ENCODE results near the gene TENM4.

TENM4 gene

DNA sequence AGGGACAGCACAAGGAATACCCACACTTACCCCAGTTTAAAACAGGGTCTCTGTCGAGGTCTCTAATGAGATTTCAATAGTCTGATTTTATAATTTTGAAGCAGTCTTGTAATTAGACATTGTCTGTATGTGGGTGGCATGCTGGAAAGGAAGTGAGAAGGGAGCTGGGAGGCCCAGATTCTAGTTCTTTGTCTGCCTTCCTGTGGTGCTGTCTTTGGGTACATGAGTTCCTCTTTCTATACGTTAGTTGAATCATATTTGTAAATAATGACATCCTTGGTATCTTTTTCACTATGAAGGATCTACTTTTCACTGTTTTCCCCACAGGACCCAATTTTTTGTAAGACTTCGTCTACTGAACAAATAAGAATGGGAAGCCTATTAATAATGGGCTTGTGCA lies 42.0 kb upstream of the TENM4 start:
- TF ChIP-seq, protein P1, sequence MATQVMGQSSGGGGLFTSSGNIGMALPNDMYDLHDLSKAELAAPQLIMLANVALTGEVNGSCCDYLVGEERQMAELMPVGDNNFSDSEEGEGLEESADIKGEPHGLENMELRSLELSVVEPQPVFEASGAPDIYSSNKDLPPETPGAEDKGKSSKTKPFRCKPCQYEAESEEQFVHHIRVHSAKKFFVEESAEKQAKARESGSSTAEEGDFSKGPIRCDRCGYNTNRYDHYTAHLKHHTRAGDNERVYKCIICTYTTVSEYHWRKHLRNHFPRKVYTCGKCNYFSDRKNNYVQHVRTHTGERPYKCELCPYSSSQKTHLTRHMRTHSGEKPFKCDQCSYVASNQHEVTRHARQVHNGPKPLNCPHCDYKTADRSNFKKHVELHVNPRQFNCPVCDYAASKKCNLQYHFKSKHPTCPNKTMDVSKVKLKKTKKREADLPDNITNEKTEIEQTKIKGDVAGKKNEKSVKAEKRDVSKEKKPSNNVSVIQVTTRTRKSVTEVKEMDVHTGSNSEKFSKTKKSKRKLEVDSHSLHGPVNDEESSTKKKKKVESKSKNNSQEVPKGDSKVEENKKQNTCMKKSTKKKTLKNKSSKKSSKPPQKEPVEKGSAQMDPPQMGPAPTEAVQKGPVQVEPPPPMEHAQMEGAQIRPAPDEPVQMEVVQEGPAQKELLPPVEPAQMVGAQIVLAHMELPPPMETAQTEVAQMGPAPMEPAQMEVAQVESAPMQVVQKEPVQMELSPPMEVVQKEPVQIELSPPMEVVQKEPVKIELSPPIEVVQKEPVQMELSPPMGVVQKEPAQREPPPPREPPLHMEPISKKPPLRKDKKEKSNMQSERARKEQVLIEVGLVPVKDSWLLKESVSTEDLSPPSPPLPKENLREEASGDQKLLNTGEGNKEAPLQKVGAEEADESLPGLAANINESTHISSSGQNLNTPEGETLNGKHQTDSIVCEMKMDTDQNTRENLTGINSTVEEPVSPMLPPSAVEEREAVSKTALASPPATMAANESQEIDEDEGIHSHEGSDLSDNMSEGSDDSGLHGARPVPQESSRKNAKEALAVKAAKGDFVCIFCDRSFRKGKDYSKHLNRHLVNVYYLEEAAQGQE (IDR thresholded peaks at IDR 0.05; ENCODE audit: insufficient read depth in 1 of 2, low read depth in 2 of 2, low read length in 2 of 2), result no peak
- no peak for TF ChIP-seq SIN3A (IDR thresholded peaks at IDR 0.05; ENCODE audit: borderline replicate concordance, insufficient read depth, low read length)
- TF ChIP-seq POLR2AphosphoS5 (IDR thresholded peaks at IDR 0.05; ENCODE audit: low read depth, low read length), result no peak
- no peak for TF ChIP-seq FOXP2 (optimal IDR thresholded peaks at IDR 0.05; ENCODE audit: borderline replicate concordance, extremely low read depth, extremely low read length, insufficient read depth)
- TF ChIP-seq TAF1 (IDR thresholded peaks at IDR 0.05; ENCODE audit: borderline replicate concordance, insufficient read depth, low read length), result no peak

DNA sequence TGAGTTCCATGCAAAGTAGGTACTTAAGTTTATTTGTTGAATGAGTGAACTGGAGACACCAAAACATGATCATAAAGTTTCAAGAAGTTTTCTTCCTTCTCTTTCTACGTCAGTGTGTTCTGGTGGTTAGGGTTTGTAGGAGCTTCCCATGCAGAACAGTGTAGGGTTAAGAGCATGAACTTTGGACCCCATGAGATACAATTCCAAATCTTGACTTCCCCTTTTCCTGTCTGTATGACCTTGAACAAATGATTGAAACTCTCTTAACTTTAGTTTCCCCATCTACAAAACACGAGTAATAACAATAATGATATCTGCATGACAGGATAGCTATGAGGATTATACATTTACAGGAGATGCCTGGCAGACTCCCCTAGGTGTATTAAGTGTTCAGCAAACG lies 41.0 kb upstream of the TENM4 start:
- TF ChIP-seq, protein P1 (IDR thresholded peaks at IDR 0.05; ENCODE audit: insufficient read depth in 1 of 2, low read depth in 2 of 2, low read length in 2 of 2), result no peak
- TF ChIP-seq SIN3A (IDR thresholded peaks at IDR 0.05; ENCODE audit: borderline replicate concordance, insufficient read depth, low read length), result no peak
- no peak for TF ChIP-seq POLR2AphosphoS5 (IDR thresholded peaks at IDR 0.05; ENCODE audit: low read depth, low read length)
- no peak for TF ChIP-seq FOXP2 (optimal IDR thresholded peaks at IDR 0.05; ENCODE audit: borderline replicate concordance, extremely low read depth, extremely low read length, insufficient read depth)
- TF ChIP-seq TAF1 (IDR thresholded peaks at IDR 0.05; ENCODE audit: borderline replicate concordance, insufficient read depth, low read length), result no peak

DNA sequence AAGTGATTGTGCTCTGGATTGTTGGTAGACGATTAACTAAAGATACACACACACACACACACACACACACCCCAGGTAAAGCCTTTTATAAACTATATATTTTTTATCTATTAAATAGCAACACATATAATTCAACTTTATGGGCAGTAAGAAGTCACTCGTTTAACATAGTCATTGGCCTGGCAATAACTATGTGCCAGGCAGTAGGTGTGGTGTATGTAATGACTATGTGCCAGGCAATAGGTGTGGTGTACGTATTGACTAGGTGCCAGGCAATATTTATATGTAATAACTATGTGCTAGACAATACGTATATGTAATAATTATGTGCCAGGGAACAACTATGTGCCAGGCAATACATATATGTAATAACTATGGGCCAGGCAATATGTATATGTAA lies 40.0 kb upstream of the TENM4 start:
- TF ChIP-seq TAF1 (IDR thresholded peaks at IDR 0.05; ENCODE audit: borderline replicate concordance, insufficient read depth, low read length) (no peak), FOXP2 (optimal IDR thresholded peaks at IDR 0.05; ENCODE audit: borderline replicate concordance, extremely low read depth, extremely low read length, insufficient read depth) (no peak), SIN3A (IDR thresholded peaks at IDR 0.05; ENCODE audit: borderline replicate concordance, insufficient read depth, low read length) (no peak), POLR2AphosphoS5 (IDR thresholded peaks at IDR 0.05; ENCODE audit: low read depth, low read length) (no peak)
- TF ChIP-seq, protein P1 (IDR thresholded peaks at IDR 0.05; ENCODE audit: insufficient read depth in 1 of 2, low read depth in 2 of 2, low read length in 2 of 2), result no peak

DNA sequence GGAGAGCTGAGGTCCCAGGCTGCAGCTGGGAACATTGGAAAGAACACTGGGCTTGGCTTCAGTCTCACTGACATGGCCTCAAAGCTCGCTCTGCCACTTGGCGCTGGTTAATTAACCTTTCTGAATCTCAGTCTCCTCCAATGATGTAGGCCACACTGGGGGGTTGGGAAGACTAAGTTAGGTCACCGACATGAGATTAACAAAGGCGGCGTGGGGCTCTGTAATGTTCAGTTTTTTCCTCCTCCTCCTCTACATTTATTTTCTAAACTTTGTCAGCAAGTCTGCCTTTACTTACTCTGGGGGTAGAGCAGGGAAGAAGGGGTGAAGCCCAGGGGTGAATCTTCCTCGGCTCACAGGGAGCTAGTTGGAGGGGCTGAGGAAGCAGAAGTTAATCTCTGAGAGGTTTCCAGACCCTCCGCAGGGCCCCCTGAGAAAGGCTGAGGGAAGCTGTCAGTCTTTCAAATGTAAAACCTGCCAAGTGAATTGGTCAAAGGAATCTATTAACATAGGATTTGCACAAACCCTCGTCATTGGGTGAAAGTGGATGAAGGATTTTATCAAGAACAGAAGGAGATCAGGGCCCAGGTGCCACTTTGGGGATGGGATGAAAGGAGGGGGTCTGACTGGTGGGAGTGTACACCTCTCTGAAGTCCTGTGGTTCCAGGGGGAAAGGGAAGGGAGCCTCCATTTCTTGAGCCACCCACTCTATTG lies 32.1 kb upstream of the TENM4 start:
- no peak for TF ChIP-seq SIN3A (IDR thresholded peaks at IDR 0.05; ENCODE audit: borderline replicate concordance, insufficient read depth, low read length)
- TF ChIP-seq FOXP2 (optimal IDR thresholded peaks at IDR 0.05; ENCODE audit: borderline replicate concordance, extremely low read depth, extremely low read length, insufficient read depth), result no peak
- TF ChIP-seq, protein P1 (IDR thresholded peaks at IDR 0.05; ENCODE audit: insufficient read depth in 1 of 2, low read depth in 2 of 2, low read length in 2 of 2), result no peak
- TF ChIP-seq TAF1 (IDR thresholded peaks at IDR 0.05; ENCODE audit: borderline replicate concordance, insufficient read depth, low read length), result no peak
